GM10847 (cell line): ENCODE data around the gene CENPVL1.
"Not testable (repeated sequence)": the region's sequence is repeated elsewhere in the genome, so short reads cannot be mapped to it uniquely, and the experiment has no call there.

ENCODE experiments used
- POLR2A ChIP-seq: IDR thresholded peaks from 2 replicates; pipeline ENCODE4 v1.6.1; 2011; ENCODE audit not compliant: insufficient read length; ENCODE audit errors: extremely low read depth

The CENPVL1 gene

DNA sequence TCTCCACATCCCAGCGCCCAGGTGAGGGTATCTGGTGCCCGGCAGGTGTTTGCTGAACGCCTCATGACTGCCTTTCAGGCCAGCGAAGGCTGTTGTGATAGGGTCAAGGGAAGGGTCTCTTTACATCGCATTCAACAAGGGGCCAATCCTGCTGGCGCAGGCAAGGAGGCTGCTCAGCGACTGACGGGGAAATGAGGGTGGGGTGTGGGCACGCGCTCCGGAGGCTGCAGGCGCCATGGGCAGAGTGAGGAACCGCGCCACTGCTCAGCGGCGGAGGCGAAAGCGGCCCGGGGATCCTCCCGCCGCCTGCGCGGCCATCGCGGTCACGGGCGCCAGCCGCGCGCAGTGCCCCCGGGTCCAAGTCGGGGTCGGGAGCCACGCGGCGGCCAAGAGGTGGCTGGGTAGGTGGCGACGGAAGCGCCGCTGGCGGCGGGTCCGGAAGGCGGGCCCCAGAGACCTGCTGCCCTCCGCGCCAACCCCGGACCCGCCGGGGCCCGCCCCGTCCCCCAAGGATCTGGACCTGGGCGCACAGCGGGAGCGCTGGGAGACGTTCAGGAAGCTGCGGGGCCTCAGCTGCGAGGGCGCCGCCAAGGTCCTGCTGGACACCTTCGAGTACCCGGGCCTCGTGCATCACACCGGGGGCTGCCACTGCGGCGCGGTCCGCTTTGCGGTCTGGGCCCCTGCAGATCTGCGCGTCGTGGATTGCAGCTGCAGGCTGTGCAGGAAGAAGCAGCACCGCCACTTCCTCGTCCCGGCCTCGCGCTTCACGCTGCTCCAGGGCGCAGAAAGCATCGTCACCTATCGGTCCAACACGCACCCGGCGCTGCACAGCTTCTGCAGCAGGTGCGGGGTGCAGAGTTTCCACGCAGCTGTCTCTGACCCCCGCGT lies at the start of gene CENPVL1:
Gene CENPVL1, plus strand, starts transcription at position 236 of the 888 bp plus-strand sequence. Its CDS starts 0 bp downstream, at position 236.
- TF ChIP-seq POLR2A, result not testable (repeated sequence)

DNA sequence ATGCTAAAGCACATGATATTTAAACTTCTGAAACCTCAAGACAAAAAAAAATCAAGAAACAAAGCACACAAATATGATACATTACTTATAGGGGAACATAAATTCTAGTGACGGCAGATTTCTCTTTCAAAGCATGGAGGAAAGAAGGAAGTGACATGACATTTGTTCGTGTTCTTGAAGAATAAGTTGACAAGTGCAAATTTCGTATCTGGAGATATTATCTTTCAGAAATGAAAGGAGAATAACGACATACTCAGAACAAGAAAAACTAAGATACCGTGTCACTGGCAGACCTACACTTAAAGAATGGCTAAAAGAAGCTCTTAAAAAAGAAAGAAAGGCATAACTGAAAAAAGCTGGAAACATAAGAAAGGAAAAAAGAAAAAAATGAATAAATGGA lies 44.3 kb upstream of the CENPVL1 start:
- no peak for TF ChIP-seq POLR2A

DNA sequence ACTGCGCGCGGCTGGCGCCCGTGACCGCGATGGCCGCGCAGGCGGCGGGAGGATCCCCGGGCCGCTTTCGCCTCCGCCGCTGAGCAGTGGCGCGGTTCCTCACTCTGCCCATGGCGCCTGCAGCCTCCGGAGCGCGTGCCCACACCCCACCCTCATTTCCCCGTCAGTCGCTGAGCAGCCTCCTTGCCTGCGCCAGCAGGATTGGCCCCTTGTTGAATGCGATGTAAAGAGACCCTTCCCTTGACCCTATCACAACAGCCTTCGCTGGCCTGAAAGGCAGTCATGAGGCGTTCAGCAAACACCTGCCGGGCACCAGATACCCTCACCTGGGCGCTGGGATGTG lies 27.6 kb upstream of the CENPVL1 start, which contains the start of gene CENPVL2:
Gene CENPVL2, minus strand, starts transcription at position 112 of the 343 bp plus-strand sequence. Its CDS starts 0 bp downstream, at position 112.
- TF ChIP-seq POLR2A, result not testable (repeated sequence)

DNA sequence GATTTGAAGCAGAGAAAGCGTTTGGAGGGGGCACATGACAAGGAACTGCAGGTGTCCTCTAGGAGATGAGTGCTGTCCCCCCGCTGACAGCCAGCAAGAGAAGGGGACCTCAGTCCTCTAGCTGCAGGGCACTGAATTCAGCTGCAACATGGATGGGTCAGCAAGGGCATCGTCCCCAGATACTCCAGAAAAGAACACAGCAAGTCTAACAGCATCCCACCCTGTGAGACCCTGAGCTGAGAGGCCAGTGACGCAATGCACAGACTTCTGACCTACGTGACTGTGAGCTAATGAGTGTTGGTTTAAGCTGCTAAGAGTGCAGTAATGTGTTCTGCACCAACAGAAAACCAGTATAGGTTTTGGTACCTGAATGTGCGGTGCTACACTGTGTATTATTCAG lies 16.1 kb upstream of the CENPVL1 start:
- no peak for TF ChIP-seq POLR2A

DNA sequence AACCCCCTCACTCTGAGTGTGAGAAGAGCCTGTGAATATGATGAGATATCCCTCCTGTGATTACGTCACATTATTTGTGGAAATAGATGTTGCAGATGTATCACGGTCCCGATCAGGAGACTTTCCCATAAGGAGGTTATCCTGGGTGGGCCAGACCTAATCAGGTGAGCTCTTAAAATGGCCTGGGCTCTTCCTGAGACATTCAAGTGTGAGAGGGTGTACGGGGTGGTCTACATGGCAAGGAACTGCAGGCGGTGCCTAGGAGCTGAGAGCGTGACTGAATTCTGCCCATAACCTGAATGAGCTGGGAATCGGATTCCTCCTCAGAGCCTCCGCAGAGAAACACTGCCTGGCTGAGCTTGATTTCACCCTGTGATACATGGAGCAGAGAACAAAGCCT lies 12.9 kb upstream of the CENPVL1 start:
- TF ChIP-seq POLR2A, result no peak

DNA sequence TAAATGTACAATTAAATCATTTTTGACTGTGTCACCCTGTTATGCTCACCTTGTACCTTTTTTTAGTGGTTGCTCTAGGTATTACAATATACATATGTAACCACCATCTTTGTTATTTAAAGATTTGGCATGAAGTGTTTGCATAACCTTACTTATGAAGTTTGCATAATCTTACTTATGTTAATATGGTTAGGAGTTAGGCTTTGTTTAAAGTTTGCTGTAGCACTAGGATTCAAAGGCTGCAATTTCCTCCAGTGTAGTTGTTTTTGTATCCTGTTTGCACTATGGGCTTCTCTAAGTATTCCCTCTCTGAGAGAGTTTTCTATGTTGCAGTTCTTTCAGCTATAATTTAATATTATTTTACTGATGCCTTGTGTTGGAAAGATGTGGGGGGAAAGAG lies 17.9 kb downstream of the CENPVL1 start:
- TF ChIP-seq POLR2A, result no peak

DNA sequence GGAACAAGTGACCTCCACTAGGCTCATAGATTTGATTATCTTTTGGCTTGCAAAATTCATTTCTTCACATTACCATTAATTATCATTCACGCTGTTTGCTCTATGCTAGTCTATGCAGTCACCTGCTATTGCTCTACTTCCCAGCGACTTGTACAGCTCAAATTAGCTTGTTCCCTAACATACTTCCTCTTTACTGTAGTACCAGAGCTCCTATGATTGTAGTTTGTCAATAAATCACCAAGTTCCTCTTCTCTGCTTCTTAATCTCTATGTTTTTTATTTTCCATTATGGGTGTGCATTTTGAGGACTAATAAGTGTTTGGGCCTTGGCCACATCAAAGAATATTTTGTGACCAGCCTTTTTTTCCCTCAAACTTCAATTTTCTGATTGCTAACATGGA lies 26.8 kb downstream of the CENPVL1 start:
- TF ChIP-seq POLR2A, result no peak

DNA sequence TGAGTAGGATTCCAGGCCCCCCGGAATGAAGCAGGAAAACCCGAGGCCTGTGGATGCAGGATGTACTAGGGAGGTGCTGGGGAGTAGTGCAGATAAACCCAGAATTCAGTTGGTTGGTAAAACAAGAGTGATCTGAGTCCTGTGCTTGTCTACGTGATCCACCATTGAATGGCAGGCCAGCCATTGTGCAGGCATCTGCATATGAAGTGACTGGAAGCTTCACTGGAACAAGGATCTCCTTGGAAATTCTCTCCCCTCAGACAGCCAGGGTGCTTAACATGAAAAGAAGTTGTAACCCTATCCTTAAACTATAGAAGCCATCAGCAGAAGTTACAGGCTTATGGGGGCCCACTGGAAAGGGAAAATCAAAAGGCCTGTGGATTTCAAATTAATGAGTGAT lies 32.3 kb downstream of the CENPVL1 start:
- TF ChIP-seq POLR2A, result no peak

DNA sequence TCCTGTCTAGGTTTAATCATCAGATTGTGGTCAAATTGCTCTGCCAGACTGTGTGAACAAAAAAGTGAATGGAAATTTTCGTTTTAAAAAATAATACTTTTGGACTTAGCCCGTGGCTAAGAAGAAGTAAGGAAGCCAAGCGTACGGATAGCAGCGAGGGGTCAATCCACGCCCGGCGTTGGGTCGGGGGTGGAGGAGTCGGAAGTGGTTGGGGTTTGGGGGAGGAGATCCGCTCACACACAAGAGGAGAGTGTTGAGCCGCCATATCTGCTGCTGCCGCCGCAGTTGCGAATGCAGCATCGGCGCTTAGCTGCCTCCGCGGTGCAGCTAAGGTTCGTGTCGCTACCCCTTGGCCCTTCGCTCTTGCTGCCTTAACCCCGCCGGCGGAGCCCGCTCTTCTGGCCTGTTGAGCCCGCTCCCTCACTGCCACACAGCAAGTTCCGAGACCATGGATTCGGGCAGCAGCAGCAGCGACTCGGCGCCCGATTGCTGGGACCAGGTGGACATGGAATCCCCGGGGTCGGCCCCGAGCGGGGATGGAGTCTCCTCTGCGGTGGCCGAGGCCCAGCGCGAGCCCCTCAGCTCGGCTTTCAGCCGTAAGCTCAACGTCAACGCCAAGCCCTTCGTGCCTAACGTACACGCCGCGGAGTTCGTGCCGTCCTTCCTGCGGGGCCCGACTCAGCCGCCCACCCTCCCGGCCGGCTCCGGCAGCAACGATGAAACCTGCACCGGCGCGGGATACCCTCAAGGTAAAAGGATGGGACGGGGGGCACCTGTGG lies 33.1 kb downstream of the CENPVL1 start, which contains the start of gene GSPT2:
Gene GSPT2, plus strand, starts transcription at position 264 of the 779 bp plus-strand sequence. Its CDS starts 185 bp downstream, at position 449.
- TF ChIP-seq POLR2A, result peak; percentile 50

DNA sequence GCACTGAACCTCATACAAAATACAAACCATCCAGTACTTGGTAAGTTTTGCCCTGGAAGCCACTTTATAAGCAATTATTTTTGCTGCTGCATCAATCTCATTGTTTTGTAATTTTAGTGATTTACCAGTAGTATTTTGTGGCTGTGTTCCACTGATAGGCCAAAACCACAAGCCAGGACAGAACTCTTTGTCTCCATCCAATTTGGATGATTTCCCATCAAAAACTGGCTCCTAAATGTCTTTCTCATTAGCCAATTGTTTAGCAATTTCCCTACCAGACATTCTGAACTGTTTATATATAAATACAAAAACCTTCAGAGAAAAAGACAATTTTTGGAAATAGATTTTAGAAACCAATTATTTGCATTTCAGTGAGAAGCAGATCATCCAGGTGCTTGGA lies 37.4 kb downstream of the CENPVL1 start:
- TF ChIP-seq POLR2A, result no peak

DNA sequence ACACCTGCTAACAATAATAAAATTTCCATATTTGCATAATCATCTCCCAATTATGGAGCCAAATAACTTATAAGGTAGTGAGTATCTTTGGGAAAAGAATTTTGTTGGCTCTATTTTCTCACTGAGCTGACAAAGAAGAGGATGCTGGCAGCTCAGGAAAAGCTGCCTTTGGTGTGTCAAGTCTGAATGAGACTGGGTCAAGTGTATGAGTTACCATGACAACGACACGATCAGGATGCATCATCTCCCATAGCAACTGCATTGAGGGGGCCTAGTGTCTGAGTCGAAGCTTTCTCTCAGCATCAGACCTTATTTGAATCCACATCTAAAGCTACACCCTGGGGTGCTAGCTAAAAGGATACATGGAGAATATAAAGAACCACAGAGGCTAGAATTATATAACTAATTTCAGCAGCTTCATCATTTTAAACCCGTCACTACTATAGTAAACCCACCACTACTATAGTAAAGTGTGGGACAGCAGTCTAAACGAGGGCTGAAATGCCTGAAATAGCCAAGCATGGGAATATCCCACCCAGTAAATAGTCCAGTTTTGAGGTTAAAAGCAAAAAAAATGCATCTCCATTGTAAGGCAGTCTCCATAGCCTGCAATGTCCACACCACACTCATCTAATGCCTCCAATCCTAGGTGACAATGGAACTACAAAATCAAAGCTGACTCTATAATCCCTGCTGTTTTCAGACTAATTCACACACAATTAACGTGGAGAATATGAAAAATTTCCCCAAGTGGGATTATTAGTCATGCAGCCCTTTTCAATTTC lies 48.9 kb downstream of the CENPVL1 start:
- no peak for TF ChIP-seq POLR2A

DNA sequence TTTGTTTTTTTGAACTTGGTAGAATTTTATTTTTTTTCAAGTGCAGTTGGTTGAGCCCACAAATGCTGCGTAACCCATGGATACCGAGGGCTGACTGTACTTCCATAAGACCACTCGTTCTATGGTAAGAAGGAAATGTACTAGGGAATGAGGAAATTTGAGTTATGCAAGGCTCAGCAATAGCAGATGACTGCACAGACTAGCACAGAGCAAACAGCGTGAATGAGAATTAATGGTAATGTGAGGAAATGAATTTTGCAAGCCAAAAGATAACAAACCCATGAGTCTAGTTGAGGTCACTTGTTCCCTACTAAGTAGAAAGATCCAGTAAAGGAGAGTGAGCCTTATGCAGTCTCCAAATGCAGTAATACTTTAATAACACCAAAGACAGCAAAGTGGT lies 50.3 kb downstream of the CENPVL1 start:
- TF ChIP-seq POLR2A, result no peak
